SK-N-MC (cell line): ENCODE data around the gene FNIP2.

Experiments used
- EZH2 ChIP-seq: fragments of 200-600 bp; sonication (generic); IDR thresholded peaks from one replicate; pipeline ENCODE4 v1.6.1; 2017; ENCODE audit warnings: antibody characterized with exemption
- FOXP2 ChIP-seq: optimal IDR thresholded peaks from 2 replicates; pipeline ENCODE3; 2011; ENCODE audit warnings: mild to moderate bottlenecking, moderate library complexity; ENCODE audit not compliant: insufficient read depth; ENCODE audit errors: extremely low read length, control extremely low read depth
- POLR2AphosphoS5 ChIP-seq: IDR thresholded peaks from 2 replicates; pipeline ENCODE4 v1.6.1; 2012; ENCODE audit warnings: mild to moderate bottlenecking, low read depth, low read length, borderline replicate concordance

DNA sequence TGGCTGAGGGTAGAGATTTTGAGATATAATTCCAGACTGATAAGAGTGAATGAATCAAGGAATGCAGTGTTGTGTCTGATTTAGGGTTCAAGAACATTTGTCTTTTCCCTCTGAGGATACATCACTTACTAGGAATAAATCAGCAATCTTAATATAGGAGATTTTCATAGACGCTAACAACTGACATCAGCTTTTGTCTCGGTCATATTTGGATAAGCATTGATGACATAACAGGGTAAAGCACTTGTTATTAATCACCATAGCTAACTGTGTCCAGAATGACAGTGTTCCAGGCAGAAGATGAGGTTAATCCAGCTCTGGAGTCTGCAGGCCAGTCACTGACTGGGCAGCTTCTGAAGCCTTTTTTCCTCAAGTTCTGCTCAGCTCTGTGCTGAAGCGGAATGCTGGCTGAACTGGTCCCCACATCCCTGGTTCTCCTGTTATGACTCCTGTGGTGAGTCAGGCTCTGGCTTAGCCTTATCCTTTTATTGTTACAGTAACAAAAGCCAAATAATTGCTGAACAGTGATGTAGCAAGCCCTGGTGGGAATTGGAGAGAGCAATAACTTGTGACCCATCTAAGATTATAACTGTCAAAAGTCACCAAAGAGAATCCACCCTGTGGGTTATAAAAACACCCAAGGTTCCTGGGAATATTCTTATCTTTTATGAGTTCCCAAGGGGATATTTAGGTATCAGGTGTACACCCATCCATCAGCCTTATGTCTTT is 41.8 kb downstream of the FNIP2 start:
- no peak for TF ChIP-seq EZH2
- TF ChIP-seq POLR2AphosphoS5 = no peak
- TF ChIP-seq FOXP2 = no peak
